ENCODE data around the gene THOC5. TPM values are rescaled to one million over a fixed set of nuclear protein-coding genes. Genes with fewer than 3 reads are reported as not detected.
"Not testable (repeated sequence)": the region's sequence is repeated elsewhere in the genome, so short reads cannot be mapped to it uniquely, and the experiment has no call there.

The THOC5 gene
- polyA plus RNA-seq, 4 donors = 20.3 to 27.3 (median 22.5) TPM

DNA sequence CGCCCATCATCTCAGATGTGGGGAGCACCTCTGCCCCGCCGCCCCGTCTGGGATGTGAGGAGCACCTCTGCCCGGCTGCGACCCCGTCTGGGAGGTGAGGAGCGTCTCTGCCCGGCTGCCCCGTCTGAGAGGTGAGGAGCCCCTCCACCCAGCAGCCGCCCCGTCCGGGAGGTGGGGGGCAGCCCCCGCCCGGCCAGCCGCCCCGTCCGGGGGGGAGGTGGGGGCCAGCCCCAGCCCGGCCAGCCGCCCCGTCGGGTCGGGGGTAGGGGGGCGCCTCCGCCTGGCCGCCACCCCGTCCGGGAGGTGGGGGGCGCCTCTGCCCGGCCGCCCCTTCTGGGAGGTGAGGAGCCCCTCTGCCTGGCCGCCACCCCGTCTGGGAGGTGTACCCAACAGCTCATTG lies 1.2 kb downstream of the THOC5 start:
- not testable (repeated sequence) for H3K27ac ChIP-seq (ENCODE audit: low read depth in 1 of 3, low read length in 2 of 3); H3K27me3 ChIP-seq (ENCODE audit: control insufficient read depth in 3 of 3, insufficient read depth in 3 of 3, low read length in 3 of 3); H3K4me3 ChIP-seq (ENCODE audit: low read depth in 1 of 3, low read length in 3 of 3); FAIRE-seq; H3K4me1 ChIP-seq (ENCODE audit: control insufficient read depth in 3 of 3, insufficient read depth in 2 of 3, low read depth in 1 of 3, low read length in 2 of 3); DNase-seq; H3K9me3 ChIP-seq (ENCODE audit: control insufficient read depth in 2 of 2, insufficient read depth in 1 of 2, low read depth in 1 of 2, low read length in 1 of 2)
- WGBS, 3 donors = 91 to 95% (median 92%) methylated on average over 9 to 33 of the region's 33 CpGs
- peaks cover 7 to 51% (median 9%) of the 10 kb centered on the region in 3 donors for H3K36me3 ChIP-seq (ENCODE audit: control insufficient read depth in 3 of 3, insufficient read depth in 2 of 3, low read depth in 1 of 3, low read length in 3 of 3)

DNA sequence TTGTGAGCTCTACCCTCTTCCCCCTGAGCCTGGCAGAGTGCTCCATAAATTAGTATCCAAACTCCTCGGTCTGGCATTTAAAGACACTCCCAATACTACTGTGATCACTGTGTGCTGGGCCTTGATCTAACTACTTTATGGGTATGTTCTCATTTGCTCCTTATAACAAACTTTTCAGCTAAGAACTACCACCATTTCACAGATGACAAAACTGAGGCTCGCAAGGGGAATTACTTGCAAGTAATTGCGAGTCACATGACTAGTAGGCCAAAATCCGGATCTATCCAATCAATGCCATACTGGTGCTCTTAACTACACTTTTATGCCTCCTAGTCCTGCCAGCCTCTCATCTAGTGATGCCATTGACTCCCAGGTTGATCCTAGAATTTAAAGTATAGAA lies 3.6 kb downstream of the THOC5 start:
- no peaks in the 10 kb centered on the region for H3K27me3 ChIP-seq (ENCODE audit: control insufficient read depth in 3 of 3, insufficient read depth in 3 of 3, low read length in 3 of 3)
- no peak overlapping the region for H3K27ac ChIP-seq (ENCODE audit: low read depth in 1 of 3, low read length in 2 of 3)
- FAIRE-seq = no peak
- H3K4me3 ChIP-seq (ENCODE audit: low read depth in 1 of 3, low read length in 3 of 3) = no peak overlapping the region
- H3K9me3 ChIP-seq (ENCODE audit: control insufficient read depth in 2 of 2, insufficient read depth in 1 of 2, low read depth in 1 of 2, low read length in 1 of 2) = no peaks in the 10 kb centered on the region
- DNase-seq = no peak
- WGBS, 3 donors = 92 to 97% (median 96%) methylated on average over 4 of the region's 4 CpGs
- peaks cover 0 to 5% (median 4%) of the 10 kb centered on the region in 3 donors for H3K4me1 ChIP-seq (ENCODE audit: control insufficient read depth in 3 of 3, insufficient read depth in 2 of 3, low read depth in 1 of 3, low read length in 2 of 3)
- peaks cover 5 to 40% (median 9%) of the 10 kb centered on the region in 3 donors for H3K36me3 ChIP-seq (ENCODE audit: control insufficient read depth in 3 of 3, insufficient read depth in 2 of 3, low read depth in 1 of 3, low read length in 3 of 3)

DNA sequence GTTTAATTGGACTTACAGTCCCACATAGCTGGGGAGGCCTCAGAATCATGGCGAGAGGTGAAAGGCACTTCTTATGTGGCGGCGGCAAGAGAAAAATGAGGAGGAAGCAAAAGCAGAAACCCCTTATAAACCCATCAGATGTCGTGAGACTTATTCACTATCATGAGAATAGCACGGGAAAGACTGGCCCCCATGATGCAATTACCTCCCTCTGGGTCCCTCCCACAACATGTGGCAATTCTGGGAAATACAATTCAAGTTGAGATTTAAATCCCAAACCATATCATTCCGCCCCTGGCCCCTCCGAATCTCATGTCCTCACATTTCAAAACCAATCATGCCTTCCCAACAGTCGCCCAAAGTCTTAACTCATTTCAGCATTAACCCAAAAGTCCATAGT lies 8.5 kb downstream of the THOC5 start:
- not testable (repeated sequence) for DNase-seq; H3K4me3 ChIP-seq (ENCODE audit: low read depth in 1 of 3, low read length in 3 of 3); H3K27me3 ChIP-seq (ENCODE audit: control insufficient read depth in 3 of 3, insufficient read depth in 3 of 3, low read length in 3 of 3); H3K27ac ChIP-seq (ENCODE audit: low read depth in 1 of 3, low read length in 2 of 3); H3K4me1 ChIP-seq (ENCODE audit: control insufficient read depth in 3 of 3, insufficient read depth in 2 of 3, low read depth in 1 of 3, low read length in 2 of 3); H3K9me3 ChIP-seq (ENCODE audit: control insufficient read depth in 2 of 2, insufficient read depth in 1 of 2, low read depth in 1 of 2, low read length in 1 of 2); FAIRE-seq
- H3K36me3 ChIP-seq (ENCODE audit: control insufficient read depth in 3 of 3, insufficient read depth in 2 of 3, low read depth in 1 of 3, low read length in 3 of 3) = peaks cover 12 to 60% (median 14%) of the 10 kb centered on the region in 3 donors
- WGBS, 3 donors = 85 to 90% (median 87%) methylated on average over 8 of the region's 8 CpGs

DNA sequence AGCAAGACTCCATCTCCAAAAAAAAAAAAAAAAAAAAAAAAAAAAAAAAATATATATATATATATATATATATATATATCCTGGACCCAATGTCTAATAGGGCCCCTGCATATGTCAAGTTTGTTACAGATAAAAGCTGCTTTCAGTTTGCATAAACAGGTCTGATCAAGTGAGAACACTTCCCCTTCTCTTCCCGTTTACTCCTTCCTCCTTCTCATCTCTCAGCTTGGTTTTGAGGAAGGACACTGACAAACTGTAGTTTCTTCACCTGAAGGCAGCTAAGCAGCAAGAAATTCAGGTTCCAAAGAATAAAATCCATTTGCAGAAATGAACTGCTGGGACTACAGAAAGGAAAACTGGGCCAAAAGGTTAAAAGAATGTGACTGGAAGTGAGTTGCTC lies 11.7 kb downstream of the THOC5 start:
- H3K27ac ChIP-seq (ENCODE audit: low read depth in 1 of 3, low read length in 2 of 3) = no peak overlapping the region
- H3K36me3 ChIP-seq (ENCODE audit: control insufficient read depth in 3 of 3, insufficient read depth in 2 of 3, low read depth in 1 of 3, low read length in 3 of 3) = peaks cover 8 to 63% (median 16%) of the 10 kb centered on the region in 3 donors
- WGBS, 3 donors = 71 to 85% (median 71%) methylated on average over 1 of the region's 1 CpG
- H3K27me3 ChIP-seq (ENCODE audit: control insufficient read depth in 3 of 3, insufficient read depth in 3 of 3, low read length in 3 of 3) = no peaks in the 10 kb centered on the region
- no peak overlapping the region for H3K4me3 ChIP-seq (ENCODE audit: low read depth in 1 of 3, low read length in 3 of 3)
- DNase-seq = no peak
- H3K4me1 ChIP-seq (ENCODE audit: control insufficient read depth in 3 of 3, insufficient read depth in 2 of 3, low read depth in 1 of 3, low read length in 2 of 3) = no peaks in the 10 kb centered on the region
- no peak for FAIRE-seq
- no peaks in the 10 kb centered on the region for H3K9me3 ChIP-seq (ENCODE audit: control insufficient read depth in 2 of 2, insufficient read depth in 1 of 2, low read depth in 1 of 2, low read length in 1 of 2)

DNA sequence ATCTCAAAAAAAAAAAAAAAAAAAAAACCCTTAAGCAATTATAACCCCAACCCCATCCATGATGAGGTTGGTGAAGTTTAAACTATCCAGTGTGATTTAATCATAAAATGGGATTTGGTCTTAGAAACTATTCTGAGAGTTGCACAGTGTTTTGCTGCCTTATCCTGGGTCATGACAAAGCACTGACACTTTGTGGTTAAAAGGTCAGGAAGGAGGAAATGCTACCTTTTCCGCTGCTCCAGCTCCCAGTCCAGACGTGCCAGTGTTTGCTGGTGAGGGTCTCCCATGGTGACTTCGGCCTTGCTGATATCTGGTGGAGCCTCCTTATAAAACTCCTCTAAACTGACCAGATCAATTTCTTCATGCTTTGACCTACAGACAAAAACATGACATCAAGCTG lies 14.5 kb downstream of the THOC5 start:
- no peak overlapping the region for H3K4me3 ChIP-seq (ENCODE audit: low read depth in 1 of 3, low read length in 3 of 3)
- WGBS, 3 donors = 79 to 91% (median 83%) methylated on average over 3 of the region's 3 CpGs
- H3K36me3 ChIP-seq (ENCODE audit: control insufficient read depth in 3 of 3, insufficient read depth in 2 of 3, low read depth in 1 of 3, low read length in 3 of 3) = peaks cover 8 to 66% (median 21%) of the 10 kb centered on the region in 3 donors

DNA sequence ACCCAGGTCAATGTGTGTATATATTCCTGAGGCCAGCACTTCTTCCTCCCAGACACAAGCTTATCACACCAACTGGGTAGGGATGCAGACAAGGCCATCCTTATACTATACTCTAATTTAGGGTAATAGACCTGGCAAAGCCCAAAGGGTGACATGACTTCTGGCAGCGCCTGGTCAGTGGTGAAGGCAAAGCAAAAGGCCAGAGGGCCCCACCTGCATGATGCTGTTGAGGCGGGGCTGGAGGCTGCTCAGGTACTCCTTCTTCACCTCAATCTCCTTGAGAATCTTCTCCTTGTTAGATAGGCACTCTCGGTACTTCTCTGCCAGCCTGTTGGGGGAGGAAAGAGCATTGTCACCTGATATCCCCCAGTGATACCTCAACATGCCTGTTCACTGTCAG lies 17.1 kb downstream of the THOC5 start:
- Histone ChIP-seq H3K9me3 (ENCODE audit: control insufficient read depth in 2 of 2, insufficient read depth in 1 of 2, low read depth in 1 of 2, low read length in 1 of 2) (no peaks in the 10 kb centered on the region), H3K27ac (ENCODE audit: low read depth in 1 of 3, low read length in 2 of 3) (no peak overlapping the region), H3K36me3 (ENCODE audit: control insufficient read depth in 3 of 3, insufficient read depth in 2 of 3, low read depth in 1 of 3, low read length in 3 of 3) (peaks cover 7 to 65% (median 26%) of the 10 kb centered on the region in 3 donors), H3K27me3 (ENCODE audit: control insufficient read depth in 3 of 3, insufficient read depth in 3 of 3, low read length in 3 of 3) (no peaks in the 10 kb centered on the region), H3K4me3 (ENCODE audit: low read depth in 1 of 3, low read length in 3 of 3) (no peak overlapping the region), H3K4me1 (ENCODE audit: control insufficient read depth in 3 of 3, insufficient read depth in 2 of 3, low read depth in 1 of 3, low read length in 2 of 3) (no peaks in the 10 kb centered on the region)
- WGBS, 3 donors = 95 to 100% (median 97%) methylated on average over 3 of the region's 3 CpGs
- DNase-seq (no peak), FAIRE-seq (no peak)

More for the DNA sequence above, 14.5 kb downstream of the THOC5 start:
- Histone ChIP-seq H3K27ac (ENCODE audit: low read depth in 1 of 3, low read length in 2 of 3) (no peak overlapping the region), H3K4me1 (ENCODE audit: control insufficient read depth in 3 of 3, insufficient read depth in 2 of 3, low read depth in 1 of 3, low read length in 2 of 3) (no peaks in the 10 kb centered on the region), H3K27me3 (ENCODE audit: control insufficient read depth in 3 of 3, insufficient read depth in 3 of 3, low read length in 3 of 3) (no peaks in the 10 kb centered on the region), H3K9me3 (ENCODE audit: control insufficient read depth in 2 of 2, insufficient read depth in 1 of 2, low read depth in 1 of 2, low read length in 1 of 2) (no peaks in the 10 kb centered on the region)
- DNase-seq (no peak), FAIRE-seq (no peak)

DNA sequence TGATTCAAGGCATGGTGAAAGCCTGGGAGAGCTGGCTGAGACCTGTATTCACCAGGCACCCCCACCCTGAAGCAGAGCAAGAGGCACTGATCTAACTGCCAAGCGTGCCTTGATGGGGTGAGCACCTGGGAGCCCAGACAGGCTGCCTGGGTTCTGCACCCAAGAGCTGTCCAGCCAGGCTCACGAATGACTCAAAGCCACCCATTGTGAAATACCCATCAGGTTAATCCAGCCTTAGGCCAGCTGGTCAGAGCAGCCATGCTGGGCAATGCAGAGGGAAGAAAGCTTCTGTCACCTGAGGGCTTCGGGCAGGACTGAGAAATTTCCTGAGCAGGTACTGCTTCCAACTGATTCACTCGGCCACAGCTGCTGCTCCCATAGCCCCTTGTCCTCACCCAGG lies 22.1 kb downstream of the THOC5 start:
- DNase-seq (no peak), FAIRE-seq (no peak)
- H3K27me3 ChIP-seq (ENCODE audit: control insufficient read depth in 3 of 3, insufficient read depth in 3 of 3, low read length in 3 of 3) = no peaks in the 10 kb centered on the region
- no peaks in the 10 kb centered on the region for H3K4me1 ChIP-seq (ENCODE audit: control insufficient read depth in 3 of 3, insufficient read depth in 2 of 3, low read depth in 1 of 3, low read length in 2 of 3)
- no peak overlapping the region for H3K4me3 ChIP-seq (ENCODE audit: low read depth in 1 of 3, low read length in 3 of 3)
- no peak overlapping the region for H3K27ac ChIP-seq (ENCODE audit: low read depth in 1 of 3, low read length in 2 of 3)
- H3K36me3 ChIP-seq (ENCODE audit: control insufficient read depth in 3 of 3, insufficient read depth in 2 of 3, low read depth in 1 of 3, low read length in 3 of 3) = peaks cover 10 to 58% (median 36%) of the 10 kb centered on the region in 3 donors
- WGBS, 3 donors = 87 to 95% (median 95%) methylated on average over 4 of the region's 4 CpGs
- H3K9me3 ChIP-seq (ENCODE audit: control insufficient read depth in 2 of 2, insufficient read depth in 1 of 2, low read depth in 1 of 2, low read length in 1 of 2) = no peaks in the 10 kb centered on the region

DNA sequence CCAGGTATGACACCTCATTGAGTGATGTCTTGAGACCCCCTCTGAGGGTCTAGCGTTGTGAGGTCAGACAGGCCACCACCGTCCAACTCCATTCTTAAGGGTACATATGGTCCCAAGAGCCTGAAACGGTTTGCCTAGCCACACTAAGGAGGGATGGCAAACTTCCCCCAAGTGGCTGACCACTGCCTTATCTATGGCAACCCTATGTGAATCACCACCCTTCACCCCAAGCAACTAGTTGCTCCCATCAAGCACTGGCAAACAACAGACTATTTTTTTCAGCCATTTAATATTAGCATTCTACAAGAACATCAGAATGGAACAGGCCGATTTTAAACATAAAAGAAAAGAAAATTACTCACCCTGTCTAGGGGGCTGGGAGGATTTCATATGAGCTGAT lies 22.8 kb downstream of the THOC5 start:
- no peaks in the 10 kb centered on the region for H3K9me3 ChIP-seq (ENCODE audit: control insufficient read depth in 2 of 2, insufficient read depth in 1 of 2, low read depth in 1 of 2, low read length in 1 of 2)
- 91 to 96% (median 94%) methylated on average over 4 of the region's 4 CpGs for WGBS, 3 donors
- no peak overlapping the region for H3K27ac ChIP-seq (ENCODE audit: low read depth in 1 of 3, low read length in 2 of 3)
- H3K4me3 ChIP-seq (ENCODE audit: low read depth in 1 of 3, low read length in 3 of 3) = no peak overlapping the region
- DNase-seq (no peak), FAIRE-seq (no peak)
- H3K27me3 ChIP-seq (ENCODE audit: control insufficient read depth in 3 of 3, insufficient read depth in 3 of 3, low read length in 3 of 3) = no peaks in the 10 kb centered on the region
- no peaks in the 10 kb centered on the region for H3K4me1 ChIP-seq (ENCODE audit: control insufficient read depth in 3 of 3, insufficient read depth in 2 of 3, low read depth in 1 of 3, low read length in 2 of 3)
- H3K36me3 ChIP-seq (ENCODE audit: control insufficient read depth in 3 of 3, insufficient read depth in 2 of 3, low read depth in 1 of 3, low read length in 3 of 3) = peaks cover 11 to 54% (median 31%) of the 10 kb centered on the region in 3 donors

DNA sequence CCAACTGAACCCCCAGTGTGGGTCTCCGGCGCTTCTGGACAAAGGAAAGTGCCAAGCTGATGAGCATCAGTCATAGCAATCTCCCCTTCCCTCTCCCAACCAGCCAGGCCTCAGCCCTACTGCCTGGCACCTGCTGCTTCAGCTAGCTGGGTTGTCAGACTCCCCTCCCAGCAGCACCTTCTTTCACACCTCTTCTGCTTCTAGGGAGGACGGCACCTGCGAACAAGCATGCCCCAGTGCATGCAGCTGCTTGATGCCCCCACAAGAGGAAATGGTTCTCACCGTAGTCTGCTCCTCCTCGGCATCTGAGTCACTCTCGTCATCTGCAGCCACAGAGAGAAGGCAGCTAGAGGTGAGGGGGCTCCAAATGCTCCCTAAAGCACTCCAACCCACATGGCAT lies 25.4 kb downstream of the THOC5 start:
- Histone ChIP-seq H3K9me3 (ENCODE audit: control insufficient read depth in 2 of 2, insufficient read depth in 1 of 2, low read depth in 1 of 2, low read length in 1 of 2) (no peaks in the 10 kb centered on the region), H3K27me3 (ENCODE audit: control insufficient read depth in 3 of 3, insufficient read depth in 3 of 3, low read length in 3 of 3) (no peaks in the 10 kb centered on the region), H3K4me3 (ENCODE audit: low read depth in 1 of 3, low read length in 3 of 3) (no peak overlapping the region), H3K4me1 (ENCODE audit: control insufficient read depth in 3 of 3, insufficient read depth in 2 of 3, low read depth in 1 of 3, low read length in 2 of 3) (no peaks in the 10 kb centered on the region), H3K36me3 (ENCODE audit: control insufficient read depth in 3 of 3, insufficient read depth in 2 of 3, low read depth in 1 of 3, low read length in 3 of 3) (peaks cover 21 to 65% (median 31%) of the 10 kb centered on the region in 3 donors), H3K27ac (ENCODE audit: low read depth in 1 of 3, low read length in 2 of 3) (no peak overlapping the region)
- 90 to 97% (median 91%) methylated on average over 7 of the region's 7 CpGs for WGBS, 3 donors
- FAIRE-seq = no peak
- DNase-seq = no peak

Measured in small intestine (tissue), 7 donors.